GM19455 (cell line): Measurements from ENCODE around the gene UIMC1.

ENCODE experiments used
- ATAC-seq: cut with Tn5 transposase; IDR thresholded peaks from one replicate; pipeline ENCODE4 v1.9.1; 2021; ENCODE audit not compliant: unreplicated experiment

UIMC1 gene

DNA sequence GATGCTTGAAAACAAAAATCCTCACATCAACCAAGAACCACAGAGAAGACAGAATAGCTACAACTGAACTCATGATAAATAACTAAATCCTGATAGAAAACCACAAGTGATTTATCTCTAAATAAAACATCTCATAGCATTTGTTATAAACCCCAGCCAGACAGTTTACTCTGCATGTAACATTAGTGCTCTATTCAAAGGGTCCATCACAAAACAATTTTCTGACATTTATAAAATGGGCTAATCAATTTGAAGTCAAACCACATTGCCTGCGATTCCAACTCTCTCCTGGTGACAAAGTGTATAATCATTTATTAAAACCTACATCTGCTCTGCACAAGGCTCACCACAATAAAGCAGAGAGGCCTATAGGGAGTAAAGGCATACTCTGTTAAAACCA lies 49.8 kb downstream of the UIMC1 start:
- ATAC-seq = no peak

DNA sequence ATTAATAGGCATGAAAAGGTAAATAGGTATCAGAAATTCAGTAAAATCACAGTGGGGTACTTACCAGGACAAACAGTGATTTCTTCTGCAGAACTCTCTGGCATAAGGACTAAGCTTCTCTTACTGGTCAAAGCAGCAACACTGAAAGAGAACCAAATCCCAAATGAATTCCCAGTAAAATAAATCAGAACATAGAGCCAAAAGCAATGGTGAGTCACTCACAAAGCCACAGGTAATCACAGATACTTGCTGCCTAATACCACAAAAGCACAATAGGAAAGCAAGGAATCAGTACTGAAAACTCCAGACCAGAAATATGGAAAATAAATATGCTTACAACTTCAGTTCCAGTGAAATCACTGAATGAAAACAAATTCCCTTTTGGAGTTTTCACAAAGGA lies 50.7 kb downstream of the UIMC1 start:
- ATAC-seq = no peak

DNA sequence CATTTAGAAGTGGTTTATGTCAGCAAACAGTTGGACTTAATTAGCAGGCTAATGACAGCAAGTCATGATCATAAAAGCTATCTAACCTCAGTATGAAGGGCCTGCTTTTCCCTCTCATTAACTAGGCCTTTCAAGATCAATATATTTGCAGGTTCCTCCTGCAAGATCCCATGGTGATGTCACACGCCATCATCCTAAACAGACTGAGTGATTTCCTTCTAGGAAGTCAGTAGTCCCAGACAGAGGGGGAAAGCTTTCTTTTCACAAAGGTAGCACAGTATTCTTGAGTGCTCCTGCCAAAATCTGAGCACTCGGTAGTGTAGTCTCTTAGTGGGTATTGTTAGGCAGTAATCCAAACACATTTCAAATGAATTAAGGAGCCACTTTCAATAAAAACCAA lies 52.5 kb downstream of the UIMC1 start:
- ATAC-seq = no peak

- no peak for ATAC-seq
These were observed 53.9 kb downstream of the UIMC1 start for GRCh38 chr5:176952531-176953193.

DNA sequence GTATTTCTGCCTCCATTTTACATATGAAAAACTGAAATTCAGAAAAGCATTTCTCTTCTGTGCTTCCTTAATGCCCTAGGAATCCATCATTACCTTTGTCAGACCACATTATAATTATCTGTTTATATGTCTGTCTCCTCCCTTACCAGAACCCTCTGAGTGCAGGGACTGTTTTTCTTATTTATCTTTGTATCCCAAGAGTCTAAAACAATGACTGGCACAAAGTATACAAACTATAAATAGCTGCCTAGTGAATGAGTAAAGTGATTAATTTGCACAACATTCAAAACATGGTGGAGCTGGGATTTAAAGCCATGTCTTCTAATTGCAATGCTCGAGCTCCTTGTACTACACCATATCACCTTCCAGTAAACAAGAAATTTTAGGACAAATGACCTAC lies 58.1 kb downstream of the UIMC1 start:
- no peak for ATAC-seq

DNA sequence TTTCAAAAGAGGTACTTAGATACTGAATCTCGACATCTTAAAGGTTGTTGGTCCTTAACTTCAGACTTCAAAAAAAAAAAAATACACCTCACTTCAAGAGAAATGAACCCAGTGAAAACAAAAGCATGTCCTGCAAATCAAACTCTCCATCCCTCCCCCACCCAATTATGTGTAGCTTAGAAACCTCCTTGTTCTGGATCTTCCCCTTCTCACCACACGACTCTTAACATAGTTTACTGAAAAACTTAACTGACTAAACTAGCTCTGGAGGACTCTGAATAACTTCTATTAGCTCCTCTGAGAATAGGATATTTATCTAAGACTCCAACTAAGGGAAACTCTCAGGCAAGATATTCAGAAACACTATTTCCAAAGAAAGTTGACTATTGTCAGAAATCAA lies 58.7 kb downstream of the UIMC1 start:
- ATAC-seq = no peak

GRCh38 chr5:176944268-176944667 lies 62.3 kb downstream of the UIMC1 start:
- no peak for ATAC-seq

GRCh38 chr5:176943816-176944215 lies 62.8 kb downstream of the UIMC1 start:
- ATAC-seq = no peak

GRCh38 chr5:176941951-176942350 lies 64.6 kb downstream of the UIMC1 start:
- no peak for ATAC-seq

DNA sequence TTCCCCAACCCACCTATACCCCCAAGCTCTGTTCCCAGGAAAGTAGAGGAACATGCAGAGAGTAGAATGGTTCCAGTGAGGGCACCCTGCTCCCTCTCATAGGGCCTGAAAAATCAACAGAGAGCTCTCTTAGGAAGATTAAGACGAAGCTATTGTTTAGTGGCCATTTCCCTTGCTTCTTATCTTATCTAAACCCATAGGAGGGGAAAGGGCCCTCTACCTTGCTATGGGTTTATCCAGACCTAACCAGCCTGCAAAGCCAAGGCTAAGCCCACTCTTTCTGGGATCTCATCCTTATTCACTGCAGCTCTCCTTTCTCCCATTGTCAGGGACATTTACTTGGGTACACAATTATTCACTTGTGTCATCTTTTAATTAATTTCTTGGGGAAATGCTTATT lies 68.1 kb downstream of the UIMC1 start:
- no peak for ATAC-seq

DNA sequence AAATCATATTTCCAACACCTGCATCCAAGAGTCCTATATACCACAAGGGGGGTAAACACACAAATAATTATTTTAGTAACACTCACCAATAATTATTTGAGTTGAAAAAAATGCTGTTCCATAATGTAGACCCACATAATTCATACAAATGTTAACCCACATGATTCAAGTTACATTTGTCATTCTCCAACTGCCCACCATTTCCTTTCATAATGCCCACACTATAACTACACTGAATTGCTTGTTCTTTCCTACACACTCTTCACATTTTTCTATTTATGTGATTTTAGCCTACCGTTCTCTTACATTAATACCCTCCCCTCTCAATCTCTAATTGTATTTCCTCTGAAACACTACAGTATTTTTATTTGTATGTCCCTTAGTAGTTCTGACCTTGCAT lies 71.6 kb downstream of the UIMC1 start:
- no peak for ATAC-seq

DNA sequence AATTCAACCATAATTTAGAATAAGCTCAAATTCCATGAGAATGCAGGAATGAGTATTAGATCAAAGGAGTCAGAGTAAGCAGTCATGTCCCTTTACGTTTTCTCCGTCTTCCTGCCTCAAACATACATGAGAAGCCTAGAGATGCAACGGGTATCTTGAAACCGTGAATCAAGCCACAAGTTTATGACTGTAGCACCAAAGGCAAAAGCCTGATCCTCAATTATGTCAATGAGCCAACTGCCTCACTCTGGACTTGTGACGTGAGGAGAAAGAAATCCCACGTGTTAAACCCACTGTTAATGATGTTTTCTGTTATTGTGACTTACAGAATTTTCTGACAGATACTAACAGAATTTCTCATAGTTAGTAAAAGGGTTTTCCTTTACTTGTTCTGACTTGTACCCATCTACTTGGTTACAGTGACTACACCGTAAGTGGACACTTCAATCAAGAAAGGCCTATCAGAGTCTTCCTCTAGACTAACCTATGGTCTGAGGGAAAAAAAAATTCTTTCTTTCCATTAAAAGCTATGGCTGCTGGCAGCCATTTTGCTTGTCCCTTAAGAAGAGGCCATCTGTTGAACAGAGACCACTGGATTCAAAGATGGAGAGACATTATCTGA lies 72.2 kb downstream of the UIMC1 start:
- ATAC-seq = no peak

DNA sequence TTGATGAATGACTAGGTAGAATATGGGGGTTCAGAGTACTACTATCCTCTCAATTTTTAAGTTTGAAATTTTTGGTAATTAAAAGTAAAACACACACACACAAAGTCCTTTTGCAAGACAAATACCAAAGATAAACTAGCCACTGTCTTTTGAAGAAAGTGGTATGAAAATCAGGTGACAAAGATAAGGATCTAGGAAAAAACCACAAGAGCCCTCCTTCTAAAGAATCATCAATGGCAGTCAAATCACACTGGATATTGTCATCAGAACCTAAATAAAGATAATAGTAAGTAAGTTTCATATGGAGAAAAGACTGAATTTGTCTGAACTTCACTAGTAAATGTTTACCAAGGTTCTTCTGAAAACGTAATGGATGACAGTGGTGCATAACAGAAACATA lies 76.9 kb downstream of the UIMC1 start:
- no peak for ATAC-seq

GRCh38 chr5:176927562-176927961 lies 79.0 kb downstream of the UIMC1 start:
- ATAC-seq = no peak

DNA sequence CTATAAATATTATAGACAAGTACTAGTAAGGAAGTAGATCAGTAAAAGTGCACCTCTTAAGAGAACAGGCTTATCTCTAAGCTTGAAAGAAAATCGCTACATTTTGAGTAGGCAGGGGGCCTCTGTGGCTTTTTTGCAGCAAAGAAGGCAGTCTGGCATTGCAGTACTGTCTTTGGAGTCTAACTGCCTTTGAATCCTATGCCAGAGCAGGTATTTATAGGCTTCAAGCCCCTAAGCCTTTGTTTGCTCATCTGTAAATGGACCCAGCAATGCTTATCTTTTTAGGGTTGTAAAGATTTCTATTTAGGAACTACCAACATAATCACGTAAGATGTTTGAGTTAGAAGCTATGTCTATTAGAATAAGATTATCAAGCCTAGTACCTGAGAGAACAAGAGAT lies 83.8 kb downstream of the UIMC1 start:
- ATAC-seq = no peak

DNA sequence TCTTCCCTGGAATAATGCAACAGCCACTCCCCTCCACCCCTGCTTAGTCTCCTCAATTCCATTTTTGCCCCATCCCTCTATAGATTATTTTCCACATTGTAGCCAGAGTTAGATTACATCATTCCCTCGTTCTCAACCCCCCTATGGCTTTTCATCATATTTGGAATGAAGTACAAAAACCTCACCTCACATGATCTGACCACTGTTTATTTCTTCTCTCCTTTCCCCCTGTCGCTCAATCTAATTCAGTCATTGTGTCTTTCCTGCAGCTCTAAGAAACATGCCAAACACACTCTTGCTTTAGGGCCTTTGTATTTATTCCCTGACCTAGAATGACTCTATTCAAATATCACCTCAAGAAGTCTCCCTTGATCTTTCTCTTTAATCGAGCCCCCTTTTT lies 84.9 kb downstream of the UIMC1 start:
- ATAC-seq = no peak

DNA sequence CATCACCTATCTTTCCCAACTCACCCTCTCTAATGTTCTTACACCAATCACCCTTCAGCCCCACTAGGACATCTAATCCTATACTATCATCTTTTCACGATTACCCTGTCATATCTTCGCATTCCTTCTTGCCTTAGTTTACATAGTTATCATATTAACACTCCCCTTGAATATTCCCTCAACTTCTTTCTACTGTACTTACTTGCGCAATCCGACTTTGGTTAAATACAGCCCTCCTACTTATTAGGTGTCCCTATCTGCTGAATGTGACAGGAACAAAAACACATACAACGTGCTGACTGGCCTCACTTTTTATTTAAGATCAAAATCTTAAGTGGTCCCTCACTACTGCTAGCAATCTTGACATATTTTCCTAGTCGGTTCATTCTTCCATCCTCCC lies 88.0 kb downstream of the UIMC1 start:
- ATAC-seq = no peak

- no peak for ATAC-seq
These were observed 90.2 kb downstream of the UIMC1 start for GRCh38 chr5:176916337-176916736.

- ATAC-seq = no peak
These were observed 90.7 kb downstream of the UIMC1 start for GRCh38 chr5:176915906-176916305.

DNA sequence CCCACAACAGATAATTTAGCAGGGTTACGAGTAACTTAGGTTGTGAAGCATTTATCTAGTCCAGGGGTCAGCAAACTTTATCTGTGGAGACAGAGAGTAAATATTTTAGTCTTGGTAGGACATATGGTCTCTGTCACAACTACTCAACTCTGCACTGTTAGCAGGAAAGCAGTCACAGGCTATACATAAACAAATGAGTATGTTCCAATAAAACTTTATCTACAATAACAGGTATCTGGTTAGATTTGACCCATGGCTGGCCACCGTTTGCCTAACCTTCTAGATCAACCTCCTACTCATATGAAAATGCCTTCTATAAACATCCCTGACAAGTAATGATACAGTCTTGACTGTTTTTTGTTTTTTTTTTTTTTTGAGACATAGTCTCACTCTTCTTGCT lies 94.5 kb downstream of the UIMC1 start:
- ATAC-seq = no peak

DNA sequence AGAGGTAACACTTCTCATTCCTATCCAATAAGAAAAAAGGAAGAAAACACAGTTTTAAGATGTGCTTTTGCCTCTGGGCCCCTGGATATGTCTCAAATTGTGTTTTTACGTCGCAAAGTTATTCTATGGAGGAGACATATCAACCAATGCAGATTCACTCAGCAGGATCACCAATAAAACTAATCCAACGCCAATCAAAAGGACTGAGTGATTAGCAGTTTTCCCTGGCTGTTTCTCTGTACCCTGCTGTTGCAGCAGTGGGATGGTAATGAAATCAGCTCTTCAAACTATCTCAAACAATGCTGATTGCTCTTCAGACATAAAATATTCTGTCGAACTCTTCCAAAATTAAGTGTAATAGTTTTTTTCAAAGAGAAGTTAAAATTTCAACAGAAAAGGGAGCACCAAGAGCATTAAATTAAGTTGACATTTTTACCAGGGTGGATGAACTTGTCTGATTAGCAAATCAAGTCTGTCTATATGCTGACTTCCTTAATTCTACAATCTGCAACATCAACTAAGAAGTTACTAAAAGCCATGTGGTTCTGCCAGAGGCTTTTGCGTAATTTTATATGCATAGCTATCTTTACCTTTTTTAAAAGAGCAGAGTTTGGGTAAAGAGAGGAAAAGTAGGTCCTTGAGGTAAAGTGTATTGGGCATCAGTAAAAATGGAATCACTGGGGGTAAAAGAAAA lies 97.8 kb downstream of the UIMC1 start:
- ATAC-seq = no peak

DNA sequence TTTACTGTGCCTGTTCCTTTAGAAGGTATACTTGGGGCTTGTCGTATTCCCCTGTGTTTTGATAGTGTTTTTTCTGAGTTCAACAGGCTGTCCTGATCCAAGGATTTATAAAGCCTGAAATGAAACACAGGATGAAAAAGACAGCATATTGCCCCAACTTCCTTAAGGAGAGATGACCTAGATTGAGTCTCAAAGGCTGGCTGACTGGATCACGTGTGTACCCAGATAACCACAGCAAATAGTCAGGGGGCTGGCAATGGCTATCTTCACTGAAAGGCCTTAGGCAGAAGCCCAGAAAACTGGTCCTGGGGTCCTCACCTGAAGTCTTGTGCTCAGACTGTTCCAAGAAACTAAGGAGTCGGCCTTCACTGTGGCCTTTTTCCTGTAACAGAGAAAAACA lies 99.8 kb downstream of the UIMC1 start:
- no peak for ATAC-seq

GRCh38 chr5:176906126-176906525 lies 100.5 kb downstream of the UIMC1 start:
- no peak for ATAC-seq
